Kidney (tissue), 14 donors: ENCODE data around the gene RHEB. TPM values are rescaled to one million over a fixed set of nuclear protein-coding genes. Genes with fewer than 3 reads are reported as not detected.
A peak's percentile ranks its signal among the peaks of the same experiment; 100 is the strongest.

Experiments
- DNase-seq, 5 donors: peaks; one replicate each; pipeline ENCODE4 v3.0.0-alpha.2; 2013 to 2020
- FAIRE-seq: peaks from 2 replicates; lab custom pipeline; 2012; peaks lifted over from hg19 to GRCh38; lab: Jason Lieb, UNC
- H3K27ac ChIP-seq, 2 donors: one replicate each; pipeline ENCODE4 v1.7.0; 2013; ENCODE audit warnings: low read depth in 2 of 2, low read length in 2 of 2, inconsistent platforms in 1 of 2
- H3K27me3 ChIP-seq: one replicate; pipeline ENCODE4 v1.7.1; 2013; ENCODE audit warnings: low read length, inconsistent platforms; ENCODE audit not compliant: control insufficient read depth, insufficient read depth
- H3K36me3 ChIP-seq, 3 donors: one replicate each; pipeline versions ENCODE4 v1.7.0 to v1.7.1; 2013; ENCODE audit warnings: low read length in 3 of 3, control low read depth in 1 of 3, inconsistent platforms in 1 of 3; ENCODE audit not compliant: insufficient read depth in 3 of 3, control insufficient read depth in 2 of 3
- H3K4me1 ChIP-seq, 3 donors: one replicate each; pipeline versions ENCODE4 v1.7.0 to v1.7.1; 2013; ENCODE audit warnings: low read length in 3 of 3, inconsistent platforms in 1 of 3, low read depth in 1 of 3; ENCODE audit not compliant: control insufficient read depth in 2 of 3, insufficient read depth in 2 of 3
- H3K4me3 ChIP-seq, 3 donors: one replicate each; pipeline versions ENCODE4 v1.7.0 to v1.8.1; 2013; ENCODE audit warnings: low read length in 3 of 3, control low read depth in 1 of 3, inconsistent platforms in 1 of 3
- H3K9ac ChIP-seq, 3 donors: one replicate each; pipeline versions ENCODE4 v1.7.0 to v1.7.1; 2013; ENCODE audit warnings: low read length in 3 of 3, control low read depth in 1 of 3, inconsistent platforms in 1 of 3
- H3K9me3 ChIP-seq, 3 donors: one replicate each; pipeline versions ENCODE4 v1.7.0 to v1.7.1; 2013; ENCODE audit warnings: low read length in 3 of 3, control low read depth in 1 of 3, inconsistent platforms in 1 of 3; ENCODE audit not compliant: control insufficient read depth in 2 of 3, insufficient read depth in 1 of 3
- CTCF ChIP-seq: IDR thresholded peaks from 3 replicates; pipeline ENCODE4 v1.5.1; 2012; ENCODE audit warnings: mild to moderate bottlenecking, moderate library complexity, borderline replicate concordance; ENCODE audit not compliant: insufficient read depth; ENCODE audit errors: extremely low read depth
- intact Hi-C: fragments of 100-400 bp; cut with DNase I; formaldehyde crosslinking; loops from one replicate; pipeline ENCODE4 v1.11.1; 2022
- polyA plus RNA-seq: library from polyadenylated mRNA; stranded (reverse); fragments of 350-450 nt; fragmentation: Illumina TruSeq; extraction: RNeasy Lipid Tissue Mini Kit (QIAGEN cat#74804); gene quantifications from one replicate; pipeline ENCODE4 v1.2.3, GENCODE V29; 2014; ENCODE audit warnings: low read depth, low replicate concordance; ENCODE audit not compliant: insufficient read depth
- total RNA-seq: library from RNA; stranded (reverse); fragmentation: NEBNext Ultra II Directional; extraction: Animal tissue kit (Norgen Biotek cat#: 25700); gene quantifications from one replicate; pipeline ENCODE4 v1.2.1, GENCODE V29; 2021
- donor health status: control.
- donor health status: control.
- donor health status: control.
- donor health status: control.
- donor health status: control.
- donor health status: DM: yes; HTN: yes; CAD: no.
- donor health status: Normal renal cell carcinoma (clear cell type).

RHEB gene
- total and polyA plus RNA-seq, 2 donors from 2014 or later, result 92.7 to 123 TPM

- intact Hi-C loops, result no loop called here
- Histone ChIP-seq H3K36me3 (no peaks in the 10 kb centered on the region), H3K4me1 (peaks cover 0 to 8% (median 7%) of the 10 kb centered on the region in 3 donors), H3K27me3 (no peaks in the 10 kb centered on the region), H3K9me3 (peaks cover 0 to 3% (median 0%) of the 10 kb centered on the region in 3 donors), H3K27ac (no peak overlapping the region), H3K9ac (no peak overlapping the region), H3K4me3 (no peak overlapping the region)
- no peak for TF ChIP-seq CTCF
- no peak for FAIRE-seq
- DNase-seq, result peak in 1 of 5 donors; percentile 7
Measured at GRCh38 chr7:151424799-151425198, 94.9 kb downstream of the RHEB start.

GRCh38 chr7:151423936-151424335 is 95.8 kb downstream of the RHEB start:
- Histone ChIP-seq H3K9ac (no peak overlapping the region), H3K27me3 (no peaks in the 10 kb centered on the region), H3K9me3 (peaks cover 0 to 3% (median 3%) of the 10 kb centered on the region in 3 donors), H3K4me3 (no peak overlapping the region), H3K27ac (no peak overlapping the region), H3K36me3 (no peaks in the 10 kb centered on the region), H3K4me1 (peaks cover 0 to 3% (median 0%) of the 10 kb centered on the region in 3 donors)
- intact Hi-C loops, result no loop called here
- no peak for FAIRE-seq
- TF ChIP-seq CTCF, result no peak
- peak in 1 of 5 donors; percentile 6 for DNase-seq

- DNase-seq (no peak), FAIRE-seq (no peak)
- no peak overlapping the region for H3K4me3 ChIP-seq
- no peak overlapping the region for H3K27ac ChIP-seq
- no peak overlapping the region for H3K9ac ChIP-seq
- H3K27me3 ChIP-seq, result no peaks in the 10 kb centered on the region
- intact Hi-C loops, result no loop called here
- peaks cover 0 to 2% (median 0%) of the 10 kb centered on the region in 3 donors for H3K4me1 ChIP-seq
- peaks cover 0 to 3% (median 3%) of the 10 kb centered on the region in 3 donors for H3K9me3 ChIP-seq
- H3K36me3 ChIP-seq, result no peaks in the 10 kb centered on the region
- TF ChIP-seq CTCF, result no peak
Measured at GRCh38 chr7:151423226-151423625, 96.5 kb downstream of the RHEB start.

GRCh38 chr7:151422212-151422611 is 97.5 kb downstream of the RHEB start:
- Histone ChIP-seq H3K36me3 (no peaks in the 10 kb centered on the region), H3K4me1 (peaks cover 0 to 2% (median 0%) of the 10 kb centered on the region in 3 donors), H3K27me3 (no peaks in the 10 kb centered on the region), H3K4me3 (no peak overlapping the region), H3K27ac (no peak overlapping the region), H3K9ac (no peak overlapping the region), H3K9me3 (peaks cover 0 to 3% (median 3%) of the 10 kb centered on the region in 3 donors)
- FAIRE-seq (no peak), DNase-seq (no peak)
- intact Hi-C loops, result no loop called here
- no peak for TF ChIP-seq CTCF
